Endothelial cell of umbilical vein (primary cell): ENCODE data around the gene GPSM1. TPM values are rescaled to one million over a fixed set of nuclear protein-coding genes. Genes with fewer than 3 reads are reported as not detected.

Experiments
- BruUV-seq: library from RNA; stranded (reverse); fragments of 400-500 nt; replicated peaks from 2 replicates; lab custom pipeline; 2021; lab: Mats Ljungman, UMichigan
- CTCF ChIA-PET: fragments of 300-600, 350-600 bp; sonication (Branson Sonifier 250); formaldehyde crosslinking; loops from one replicate; lab custom pipeline; 2021; ENCODE audit warnings: antibody characterized with exemption, inconsistent platforms; lab: Charles Lee
- POLR2A ChIA-PET: fragments of 300-600, 350-600 bp; sonication (Branson Sonifier 250); formaldehyde crosslinking; loops from one replicate; lab custom pipeline; 2021; ENCODE audit warnings: antibody characterized with exemption, inconsistent platforms; lab: Charles Lee
- DNase-seq: peaks from one replicate; pipeline ENCODE4 v3.0.0-alpha.2; 2011; ENCODE audit warnings: low read depth, low spot score
- FAIRE-seq: peaks from 2 replicates; lab custom pipeline; 2011; peaks lifted over from hg19 to GRCh38; lab: Jason Lieb, UNC
- H2AFZ ChIP-seq: 2 replicates; pipeline ENCODE4 v1.6.0; 2012; ENCODE audit warnings: low read depth, low read length, control low read depth, inconsistent platforms
- H3K27ac ChIP-seq: 2 replicates; pipeline ENCODE4 v1.5.1; 2011; ENCODE audit warnings: low read depth, mild to moderate bottlenecking, control low read depth, low read length, moderate library complexity; ENCODE audit not compliant: insufficient read depth
- H3K27me3 ChIP-seq, 2 experiments: 2 replicates each; pipeline versions ENCODE4 v1.6.0 to v1.6.1; 2011; ENCODE audit warnings: low read length in 2 of 2, mixed read lengths in 1 of 2; ENCODE audit not compliant: control insufficient read depth in 2 of 2, insufficient read depth in 2 of 2
- H3K36me3 ChIP-seq, 2 experiments: 2 replicates in 1 of 2; 3 replicates in 1 of 2; pipeline ENCODE4 v1.5.1; 2011; ENCODE audit warnings: low read length in 2 of 2, mild to moderate bottlenecking in 1 of 2, moderate library complexity in 1 of 2; ENCODE audit not compliant: control insufficient read depth in 2 of 2, insufficient read depth in 2 of 2; ENCODE audit errors: extremely low read depth in 1 of 2
- H3K4me1 ChIP-seq: 3 replicates; pipeline ENCODE4 v1.5.1; 2011; ENCODE audit warnings: mild to moderate bottlenecking, low read length; ENCODE audit not compliant: control insufficient read depth, insufficient read depth; ENCODE audit errors: extremely low read depth
- H3K4me2 ChIP-seq: 2 replicates; pipeline ENCODE4 v1.6.1; 2011; ENCODE audit warnings: low read length, control low read depth, mixed read lengths; ENCODE audit not compliant: insufficient read depth
- H3K4me3 ChIP-seq, 3 experiments: fragments of 200-600 bp in 1 of 3; sonication (generic), shearing (Covaris generic) in 1 of 3; replicated peaks in 1 of 3; 2 replicates each; pipeline ENCODE4 v1.5.1; 2011 to 2016; ENCODE audit warnings: control low read depth in 3 of 3, low read length in 3 of 3, mild to moderate bottlenecking in 2 of 3, inconsistent platforms in 1 of 3, low read depth in 1 of 3, moderate library complexity in 1 of 3; ENCODE audit not compliant: insufficient read depth in 1 of 3
- H3K79me2 ChIP-seq: 2 replicates; pipeline ENCODE4 v1.6.0; 2012; ENCODE audit warnings: low read length, inconsistent platforms; ENCODE audit not compliant: control insufficient read depth, insufficient read depth
- H3K9ac ChIP-seq: replicated peaks from 2 replicates; pipeline ENCODE3; 2011; ENCODE audit warnings: low read length, control low read depth; ENCODE audit not compliant: insufficient read depth; ENCODE audit errors: extremely low read depth
- H3K9me1 ChIP-seq: replicated peaks from 3 replicates; pipeline ENCODE4 v1.6.0; 2011; ENCODE audit warnings: mild to moderate bottlenecking, low read length; ENCODE audit not compliant: control insufficient read depth, insufficient read depth; ENCODE audit errors: extremely low read depth
- H3K9me3 ChIP-seq: replicated peaks from 2 replicates; pipeline ENCODE4 v1.5.1; 2012; ENCODE audit warnings: low read length, inconsistent platforms; ENCODE audit not compliant: control insufficient read depth, insufficient read depth
- H4K20me1 ChIP-seq: replicated peaks from 2 replicates; pipeline ENCODE3; 2011; ENCODE audit warnings: mild to moderate bottlenecking, low read length; ENCODE audit not compliant: control insufficient read depth, insufficient read depth; ENCODE audit errors: extremely low read depth
- EZH2 ChIP-seq: IDR thresholded peaks from 2 replicates; pipeline ENCODE4 v1.6.1; 2012; ENCODE audit warnings: borderline replicate concordance, low read depth, mild to moderate bottlenecking, moderate library complexity, low read length, inconsistent platforms; ENCODE audit not compliant: severe bottlenecking
- FOS ChIP-seq: IDR thresholded peaks from 2 replicates; pipeline ENCODE4 v1.6.1; 2011; ENCODE audit warnings: mild to moderate bottlenecking, low read length, moderate library complexity, borderline replicate concordance; ENCODE audit not compliant: insufficient read depth
- GATA2 ChIP-seq: IDR thresholded peaks from 2 replicates; pipeline ENCODE4 v1.7.0; 2011; ENCODE audit warnings: low read depth, mild to moderate bottlenecking, moderate library complexity, mixed read lengths, low read length; ENCODE audit not compliant: insufficient read length, insufficient read depth
- JUN ChIP-seq: IDR thresholded peaks from 2 replicates; pipeline ENCODE4 v1.6.1; 2011; ENCODE audit warnings: borderline replicate concordance, low read depth; ENCODE audit not compliant: insufficient read length, insufficient read depth
- MYC ChIP-seq: IDR thresholded peaks from one replicate; pipeline ENCODE4 v1.6.1; 2011; ENCODE audit warnings: mild to moderate bottlenecking, low read depth, low read length
- POLR2A ChIP-seq: IDR thresholded peaks from 2 replicates; pipeline ENCODE4 v1.6.1; 2012; ENCODE audit warnings: low read depth, mild to moderate bottlenecking, control low read depth, low read length
- POLR2AphosphoS5 ChIP-seq: IDR thresholded peaks from 2 replicates; pipeline ENCODE4 v1.6.1; 2012; ENCODE audit warnings: low read depth, mild to moderate bottlenecking, control low read depth, low read length, moderate library complexity; ENCODE audit not compliant: insufficient read depth
- dilution Hi-C: fragments of 300-500 bp; cut with MboI; formaldehyde crosslinking; loops from one replicate; pipeline ENCODE4 v1.15.0; 2019; ENCODE audit warnings: low sequenced_read_pairs; ENCODE audit not compliant: extremely low pct_ligation_motif_present
- intact Hi-C: fragments of 100-400 bp; cut with micrococcal nuclease; formaldehyde crosslinking; loops from one replicate; pipeline ENCODE4 v1.10.0; 2022
- polyA plus RNA-seq, 4 experiments: library from polyadenylated mRNA; depleted of rRNA in 3 of 4; stranded (reverse) in 3 of 4; unstranded in 1 of 4; fragments of >200 nt; gene quantifications; 2 replicates each; pipeline versions ENCODE4 v1.2.1 to v1.2.3, GENCODE V29; 2011 to 2012; ENCODE audit warnings: missing spikeins in 1 of 4
- total RNA-seq: library from RNA; stranded (reverse); gene quantifications from 2 replicates; pipeline ENCODE4 v1.2.3, GENCODE V29; 2021
- TF ChIP-seq, protein P1 (sequence below): IDR thresholded peaks from 2 replicates; pipeline ENCODE4 v1.6.1; 2011; ENCODE audit not compliant: insufficient read depth, insufficient read length
- TF ChIP-seq, protein P2 (sequence below), 2 donors: IDR thresholded peaks; 1 replicate in 1 of 2; 2 replicates in 1 of 2; pipeline ENCODE4 v1.5.1; 2011; ENCODE audit warnings: low read length in 2 of 2, mild to moderate bottlenecking in 2 of 2, moderate library complexity in 2 of 2, control low read depth in 1 of 2, inconsistent platforms in 1 of 2, low read depth in 1 of 2; ENCODE audit not compliant: insufficient read depth in 1 of 2; ENCODE audit errors: extremely low read depth in 1 of 2

Gene GPSM1
- total and polyA plus RNA-seq, 2 donors (not counting 3 experiments of a cell fraction or from before 2014, with no cell fraction given), result 34.6 to 47.1 TPM

DNA sequence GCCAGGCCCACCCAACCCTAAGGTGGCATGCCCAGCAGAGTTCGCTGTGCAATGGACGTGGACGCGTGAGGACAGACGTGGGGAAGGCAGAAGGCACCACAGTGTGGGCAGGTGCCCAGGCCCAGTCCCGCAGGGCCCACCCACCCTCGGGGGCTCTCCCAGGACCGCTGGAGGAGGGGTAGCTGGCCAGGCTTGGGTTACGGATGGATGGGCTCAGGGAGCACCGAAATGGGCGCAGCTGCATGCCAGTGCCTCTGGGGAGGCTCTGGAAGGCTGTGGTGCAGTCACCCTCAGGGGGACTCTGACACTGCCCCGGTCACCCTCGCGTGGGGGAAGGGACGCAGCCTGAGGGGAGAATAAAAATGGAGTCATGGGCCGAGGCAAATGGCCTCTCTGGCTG is 9.6 kb upstream of the GPSM1 start:
- intact Hi-C loops, result no loop called here
- no peak for FAIRE-seq
- H2AFZ ChIP-seq, result no peak overlapping the region

More for the DNA sequence above, 9.6 kb upstream of the GPSM1 start:
- POLR2A ChIA-PET, result no interaction called here
- H3K4me3 ChIP-seq, result no peak overlapping the region
- dilution Hi-C loops, result no loop called here
- H3K36me3 ChIP-seq, result no peaks in the 10 kb centered on the region
- CTCF ChIA-PET, result interaction anchor here (1.0 to 1.3 kb wide), 2 partner anchors 8 to 46 kb away, joined by 3 to 4 read pairs; partner anchors contain the start of gene DNLZ
- H3K4me1 ChIP-seq, result no peaks in the 10 kb centered on the region
- no peaks in the 10 kb centered on the region for H3K79me2 ChIP-seq
- TF ChIP-seq MYC, result no peak
- TF ChIP-seq EZH2, result no peak
- TF ChIP-seq, protein P1, sequence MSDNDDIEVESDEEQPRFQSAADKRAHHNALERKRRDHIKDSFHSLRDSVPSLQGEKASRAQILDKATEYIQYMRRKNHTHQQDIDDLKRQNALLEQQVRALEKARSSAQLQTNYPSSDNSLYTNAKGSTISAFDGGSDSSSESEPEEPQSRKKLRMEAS, result no peak
- TF ChIP-seq, protein P2, sequence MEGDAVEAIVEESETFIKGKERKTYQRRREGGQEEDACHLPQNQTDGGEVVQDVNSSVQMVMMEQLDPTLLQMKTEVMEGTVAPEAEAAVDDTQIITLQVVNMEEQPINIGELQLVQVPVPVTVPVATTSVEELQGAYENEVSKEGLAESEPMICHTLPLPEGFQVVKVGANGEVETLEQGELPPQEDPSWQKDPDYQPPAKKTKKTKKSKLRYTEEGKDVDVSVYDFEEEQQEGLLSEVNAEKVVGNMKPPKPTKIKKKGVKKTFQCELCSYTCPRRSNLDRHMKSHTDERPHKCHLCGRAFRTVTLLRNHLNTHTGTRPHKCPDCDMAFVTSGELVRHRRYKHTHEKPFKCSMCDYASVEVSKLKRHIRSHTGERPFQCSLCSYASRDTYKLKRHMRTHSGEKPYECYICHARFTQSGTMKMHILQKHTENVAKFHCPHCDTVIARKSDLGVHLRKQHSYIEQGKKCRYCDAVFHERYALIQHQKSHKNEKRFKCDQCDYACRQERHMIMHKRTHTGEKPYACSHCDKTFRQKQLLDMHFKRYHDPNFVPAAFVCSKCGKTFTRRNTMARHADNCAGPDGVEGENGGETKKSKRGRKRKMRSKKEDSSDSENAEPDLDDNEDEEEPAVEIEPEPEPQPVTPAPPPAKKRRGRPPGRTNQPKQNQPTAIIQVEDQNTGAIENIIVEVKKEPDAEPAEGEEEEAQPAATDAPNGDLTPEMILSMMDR (IDR thresholded peaks at IDR 0.05; ENCODE audit: extremely low read depth in 1 of 2, insufficient read depth in 1 of 2, low read depth in 1 of 2, low read length in 2 of 2), result no peak
- TF ChIP-seq GATA2, result no peak
- no peak for TF ChIP-seq POLR2A
- no peak for TF ChIP-seq FOS
- TF ChIP-seq JUN, result no peak
- no peak for TF ChIP-seq POLR2AphosphoS5
- H3K9ac ChIP-seq, result no peak overlapping the region
- no peaks in the 10 kb centered on the region for H3K27me3 ChIP-seq
- no peak overlapping the region for H3K27ac ChIP-seq
- no peak for DNase-seq
- H4K20me1 ChIP-seq, result no peaks in the 10 kb centered on the region
- H3K9me1 ChIP-seq, result no peaks in the 10 kb centered on the region
- no TSS peak for BruUV-seq
- H3K4me2 ChIP-seq, result no peak overlapping the region
- H3K9me3 ChIP-seq, result no peaks in the 10 kb centered on the region
